Thyroid gland (tissue), 4 donors: ENCODE results near the gene FGGY. TPM values are rescaled to one million over a fixed set of nuclear protein-coding genes. Genes with fewer than 3 reads are reported as not detected.

Experiments
- DNase-seq, 2 donors: peaks; one replicate each; pipeline ENCODE4 v3.0.0-alpha.2; 2019
- H3K27ac ChIP-seq, 3 donors: fragments of 200-600 bp; sonication (generic); 1 replicate in 2 of 3; 2 replicates in 1 of 3; pipeline ENCODE4 v1.5.1; 2016 to 2019; ENCODE audit warnings: mild to moderate bottlenecking in 1 of 3, moderate library complexity in 1 of 3
- H3K27me3 ChIP-seq: fragments of 200-600 bp; sonication (generic); one replicate; pipeline ENCODE4 v1.5.1; 2019
- H3K36me3 ChIP-seq, 2 donors: fragments of 200-600 bp; sonication (generic); one replicate each; pipeline ENCODE4 v1.5.1; 2016 to 2019
- H3K4me1 ChIP-seq, 2 donors: fragments of 200-600 bp; sonication (generic); one replicate each; pipeline ENCODE4 v1.5.1; 2017 to 2019
- H3K4me3 ChIP-seq, 3 donors: fragments of 200-600 bp; sonication (generic); replicated peaks in 1 of 3; 1 replicate in 2 of 3; 2 replicates in 1 of 3; pipeline ENCODE4 v1.5.1; 2016; ENCODE audit warnings: mild to moderate bottlenecking in 1 of 3
- H3K9me3 ChIP-seq: fragments of 200-600 bp; sonication (generic); one replicate; pipeline ENCODE4 v1.5.1; 2017
- POLR2A ChIP-seq, 2 donors: fragments of 450-650 bp; IDR thresholded peaks; one replicate each; pipeline ENCODE4 v1.6.1; 2017; ENCODE audit warnings: antibody characterized with exemption in 2 of 2, mild to moderate bottlenecking in 2 of 2, moderate library complexity in 1 of 2
- WGBS, 2 donors: methylation state at CpG; one replicate each; pipeline ENCODE4 v1.1.5; 2017; 5-methylcytosine and 5-hydroxymethylcytosine counted together
- intact Hi-C: fragments of 100-400 bp; cut with DNase I; formaldehyde crosslinking; loops from one replicate; pipeline ENCODE4 v1.15.1; 2023
- total RNA-seq, 4 donors: library from RNA; depleted of rRNA; stranded (reverse); fragments of >200 nt; gene quantifications; one replicate each; pipeline ENCODE4 v1.2.3, GENCODE V29; 2016
- TF ChIP-seq, protein P1 (sequence below), 6 experiments: fragments of 200-600 bp in 3 of 6; fragments of 450-650 bp in 3 of 6; sonication (generic) in 3 of 6; IDR thresholded peaks; one replicate each; pipeline ENCODE4 v1.5.1; 2016 to 2019; ENCODE audit warnings: antibody characterized with exemption in 6 of 6, mild to moderate bottlenecking in 2 of 6, inconsistent platforms in 1 of 6, moderate library complexity in 1 of 6

FGGY gene
- total RNA-seq, 4 donors from 2014 or later = 24.6 to 46.1 (median 36.4) TPM

GRCh38 chr1:59404796-59405195 is 107.9 kb downstream of the FGGY start:
- 92 to 93% methylated on average over 8 of the region's 8 CpGs for WGBS, 2 donors
- no peak for DNase-seq
- no peaks in the 10 kb centered on the region for H3K27me3 ChIP-seq
- H3K9me3 ChIP-seq = no peaks in the 10 kb centered on the region
- H3K4me1 ChIP-seq = peaks cover 12 to 13% of the 10 kb centered on the region in 2 donors
- H3K4me3 ChIP-seq = no peak overlapping the region
- intact Hi-C loops = no loop called here
- no peak overlapping the region for H3K27ac ChIP-seq
- TF ChIP-seq, protein P1, sequence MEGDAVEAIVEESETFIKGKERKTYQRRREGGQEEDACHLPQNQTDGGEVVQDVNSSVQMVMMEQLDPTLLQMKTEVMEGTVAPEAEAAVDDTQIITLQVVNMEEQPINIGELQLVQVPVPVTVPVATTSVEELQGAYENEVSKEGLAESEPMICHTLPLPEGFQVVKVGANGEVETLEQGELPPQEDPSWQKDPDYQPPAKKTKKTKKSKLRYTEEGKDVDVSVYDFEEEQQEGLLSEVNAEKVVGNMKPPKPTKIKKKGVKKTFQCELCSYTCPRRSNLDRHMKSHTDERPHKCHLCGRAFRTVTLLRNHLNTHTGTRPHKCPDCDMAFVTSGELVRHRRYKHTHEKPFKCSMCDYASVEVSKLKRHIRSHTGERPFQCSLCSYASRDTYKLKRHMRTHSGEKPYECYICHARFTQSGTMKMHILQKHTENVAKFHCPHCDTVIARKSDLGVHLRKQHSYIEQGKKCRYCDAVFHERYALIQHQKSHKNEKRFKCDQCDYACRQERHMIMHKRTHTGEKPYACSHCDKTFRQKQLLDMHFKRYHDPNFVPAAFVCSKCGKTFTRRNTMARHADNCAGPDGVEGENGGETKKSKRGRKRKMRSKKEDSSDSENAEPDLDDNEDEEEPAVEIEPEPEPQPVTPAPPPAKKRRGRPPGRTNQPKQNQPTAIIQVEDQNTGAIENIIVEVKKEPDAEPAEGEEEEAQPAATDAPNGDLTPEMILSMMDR (IDR thresholded peaks at IDR 0.05) = no peak
- TF ChIP-seq POLR2A (IDR thresholded peaks at IDR 0.05) = no peak
- no peaks in the 10 kb centered on the region for H3K36me3 ChIP-seq

GRCh38 chr1:59406437-59407164 is 109.7 kb downstream of the FGGY start:
- Histone ChIP-seq H3K9me3 (no peaks in the 10 kb centered on the region), H3K4me3 (no peak overlapping the region), H3K27me3 (no peaks in the 10 kb centered on the region), H3K4me1 (peaks cover 12 to 13% of the 10 kb centered on the region in 2 donors), H3K36me3 (no peaks in the 10 kb centered on the region), H3K27ac (no peak overlapping the region)
- WGBS, 2 donors = 96 to 97% methylated on average over 4 of the region's 4 CpGs
- intact Hi-C loops = no loop called here
- no peak for DNase-seq
- TF ChIP-seq, protein P1 (IDR thresholded peaks at IDR 0.05) = no peak
- no peak for TF ChIP-seq POLR2A (IDR thresholded peaks at IDR 0.05)

DNA sequence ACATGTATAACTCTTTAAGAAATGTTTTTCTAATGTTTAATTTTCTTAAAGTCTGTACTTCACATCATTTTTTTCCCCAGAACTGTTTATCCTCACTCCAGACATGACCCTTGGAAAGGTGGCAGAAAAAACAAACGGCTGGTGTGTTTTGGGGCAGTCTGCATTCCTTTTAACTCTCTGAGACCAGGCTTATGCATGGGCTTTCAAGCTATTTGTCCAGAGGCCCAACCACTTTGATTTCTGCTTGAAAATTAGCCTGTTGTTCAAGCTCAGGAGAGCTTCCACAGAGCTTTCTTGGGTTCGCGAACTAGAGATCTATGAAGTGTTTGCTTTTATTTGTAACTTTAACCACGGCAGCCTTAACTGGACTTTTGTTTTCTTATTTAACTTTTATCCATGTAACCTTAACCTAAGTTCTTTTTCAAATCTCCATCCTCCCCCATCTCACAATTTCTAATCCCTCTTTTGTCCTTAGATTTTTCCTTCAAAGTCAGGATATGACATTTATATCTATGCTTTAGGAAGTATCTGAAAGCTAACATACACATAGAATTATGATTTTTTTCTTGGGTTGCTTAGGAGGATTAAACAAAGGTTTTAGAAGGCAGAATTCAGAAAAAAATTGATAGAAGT is 111.8 kb downstream of the FGGY start:
- Histone ChIP-seq H3K4me3 (no peak overlapping the region), H3K27ac (peak overlapping the region in 2 of 3 donors; percentile 24 to 42), H3K36me3 (no peaks in the 10 kb centered on the region), H3K4me1 (peaks cover 12 to 13% of the 10 kb centered on the region in 2 donors), H3K9me3 (no peaks in the 10 kb centered on the region), H3K27me3 (no peaks in the 10 kb centered on the region)
- TF ChIP-seq, protein P1 (IDR thresholded peaks at IDR 0.05) = no peak
- no peak for TF ChIP-seq POLR2A (IDR thresholded peaks at IDR 0.05)
- WGBS, 2 donors = 24 to 38% methylated on average over 4 of the region's 4 CpGs
- intact Hi-C loops = no loop called here
- peak; percentile 21 to 32 for DNase-seq

DNA sequence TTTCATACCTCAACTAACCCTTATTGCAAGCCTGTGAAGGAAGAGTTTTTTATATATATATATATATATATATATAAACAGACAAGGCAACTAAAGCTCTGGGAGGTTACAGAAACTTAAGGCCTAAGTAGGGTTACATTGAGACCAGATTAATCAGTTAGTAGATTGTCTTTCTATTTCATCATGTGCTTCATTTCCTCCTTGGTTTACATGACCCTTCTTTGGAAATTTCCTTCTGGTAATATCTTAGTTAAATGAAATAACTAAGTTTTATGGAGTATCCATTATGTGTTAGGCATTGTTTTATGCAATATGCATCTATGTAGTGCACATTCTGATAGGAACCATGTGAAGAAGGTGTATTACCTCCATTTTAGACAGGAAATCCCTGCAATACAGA is 112.7 kb downstream of the FGGY start:
- no peak for DNase-seq
- no peak for TF ChIP-seq POLR2A (IDR thresholded peaks at IDR 0.05)
- TF ChIP-seq, protein P1 (IDR thresholded peaks at IDR 0.05) = no peak
- H3K9me3 ChIP-seq = no peaks in the 10 kb centered on the region
- H3K4me1 ChIP-seq = peaks cover 12 to 13% of the 10 kb centered on the region in 2 donors
- intact Hi-C loops = no loop called here
- no peak overlapping the region for H3K4me3 ChIP-seq
- peak overlapping the region in 1 of 3 donors; percentile 42 for H3K27ac ChIP-seq
- H3K36me3 ChIP-seq = no peaks in the 10 kb centered on the region
- H3K27me3 ChIP-seq = no peaks in the 10 kb centered on the region

DNA sequence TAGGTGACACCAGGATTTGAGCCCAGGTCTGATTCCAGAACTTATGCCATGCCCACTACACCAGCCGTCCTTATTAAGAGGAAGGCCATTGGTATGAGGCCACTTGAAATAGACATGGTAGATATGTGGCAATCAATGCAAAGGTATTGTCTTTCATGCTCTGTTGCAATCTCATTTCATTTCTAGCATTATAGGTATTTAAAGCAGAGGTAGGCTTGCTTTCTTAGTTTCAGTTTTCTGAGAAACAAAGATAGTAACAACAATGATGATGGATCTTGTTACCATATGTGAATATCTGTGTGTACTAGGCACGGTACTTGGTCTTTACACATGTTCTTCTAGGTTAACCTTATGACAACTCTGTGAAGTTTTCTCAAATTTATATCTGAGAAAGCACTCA is 113.1 kb downstream of the FGGY start:
- TF ChIP-seq POLR2A (IDR thresholded peaks at IDR 0.05) = no peak
- TF ChIP-seq, protein P1 (IDR thresholded peaks at IDR 0.05) = no peak
- whole genome bisulfite sequencing, 2 donors = 96 to 97% methylated on average over 2 of the region's 2 CpGs
- no peaks in the 10 kb centered on the region for H3K9me3 ChIP-seq
- no peak overlapping the region for H3K4me3 ChIP-seq
- H3K27ac ChIP-seq = no peak overlapping the region
- no peaks in the 10 kb centered on the region for H3K27me3 ChIP-seq
- peaks cover 12 to 13% of the 10 kb centered on the region in 2 donors for H3K4me1 ChIP-seq
- intact Hi-C loops = no loop called here
- H3K36me3 ChIP-seq = no peaks in the 10 kb centered on the region
- no peak for DNase-seq
